ENCODE measurements around the gene TERB1. TPM values are rescaled to one million over a fixed set of nuclear protein-coding genes. Genes with fewer than 3 reads are reported as not detected.

TERB1 gene
- not detected in 2 replicates for total RNA-seq (2014; rRNA removed; shearing (Covaris generic))

- DNase-seq (ENCODE audit: low read depth) = no peak
These were observed at the start of gene TERB1 for GRCh38 chr16:66801320-66802105. TSS of gene TERB1 (minus strand) at chr16:66801584. CDS start at chr16:66796798, 4,786 bp downstream.

GRCh38 chr16:66850115-66850815, 48.9 kb upstream of the TERB1 start:
- DNase-seq (ENCODE audit: low read depth) = no peak

- no peak for DNase-seq (ENCODE audit: low read depth)
These were observed 48.2 kb upstream of the TERB1 start for GRCh38 chr16:66849549-66849948.

- DNase-seq (ENCODE audit: low read depth) = no peak
These were observed 47.6 kb upstream of the TERB1 start for GRCh38 chr16:66849021-66849420.

GRCh38 chr16:66848172-66848571, 46.8 kb upstream of the TERB1 start:
- DNase-seq (ENCODE audit: low read depth) = no peak

- no peak for DNase-seq (ENCODE audit: low read depth)
These were observed 46.2 kb upstream of the TERB1 start for GRCh38 chr16:66847533-66848067.

GRCh38 chr16:66846831-66847230, 45.4 kb upstream of the TERB1 start:
- no peak for DNase-seq (ENCODE audit: low read depth)

GRCh38 chr16:66846266-66846665, 44.9 kb upstream of the TERB1 start:
- DNase-seq (ENCODE audit: low read depth) = no peak

GRCh38 chr16:66845791-66846221, 44.4 kb upstream of the TERB1 start:
- no peak for DNase-seq (ENCODE audit: low read depth)

GRCh38 chr16:66845080-66845410, 43.7 kb upstream of the TERB1 start:
- DNase-seq (ENCODE audit: low read depth) = no peak

GRCh38 chr16:66844342-66845079, 43.1 kb upstream of the TERB1 start, which contains the start of gene CA7:
TSS of gene CA7 (plus strand) at chr16:66844414. CDS start at chr16:66844488, 74 bp downstream.
- DNase-seq (ENCODE audit: low read depth) = no peak

- DNase-seq (ENCODE audit: low read depth) = no peak
These were observed 42.6 kb upstream of the TERB1 start for GRCh38 chr16:66844009-66844341.

GRCh38 chr16:66843191-66843590, 41.8 kb upstream of the TERB1 start:
- no peak for DNase-seq (ENCODE audit: low read depth)

- DNase-seq (ENCODE audit: low read depth) = no peak
These were observed 41.4 kb upstream of the TERB1 start for GRCh38 chr16:66842765-66843164.

- no peak for DNase-seq (ENCODE audit: low read depth)
These were observed 40.0 kb upstream of the TERB1 start for GRCh38 chr16:66841366-66841765.

GRCh38 chr16:66840883-66841282, 39.5 kb upstream of the TERB1 start:
- no peak for DNase-seq (ENCODE audit: low read depth)

GRCh38 chr16:66834746-66835145, 33.4 kb upstream of the TERB1 start:
- no peak for DNase-seq (ENCODE audit: low read depth)

GRCh38 chr16:66832661-66833305, 31.4 kb upstream of the TERB1 start:
- DNase-seq (ENCODE audit: low read depth) = peak; percentile 26

GRCh38 chr16:66832190-66832589, 30.8 kb upstream of the TERB1 start:
- DNase-seq (ENCODE audit: low read depth) = no peak

GRCh38 chr16:66830422-66831404, 29.3 kb upstream of the TERB1 start, which contains the start of gene NAE1:
TSS of gene NAE1 (minus strand) at chr16:66830976. CDS start at chr16:66830899, 77 bp downstream.
- DNase-seq (ENCODE audit: low read depth) = peak; percentile 79

Measured in RPMI7951 (cell line).